Measurements from ENCODE around the gene LETM1. TPM values are rescaled to one million over a fixed set of nuclear protein-coding genes. Genes with fewer than 3 reads are reported as not detected.

The LETM1 gene
- total and polyA plus RNA-seq, 2 of the 13 experiments (the other 11 are each of a cell fraction or from before 2014, with no cell fraction given), result 9.7 to 41.6 TPM

DNA sequence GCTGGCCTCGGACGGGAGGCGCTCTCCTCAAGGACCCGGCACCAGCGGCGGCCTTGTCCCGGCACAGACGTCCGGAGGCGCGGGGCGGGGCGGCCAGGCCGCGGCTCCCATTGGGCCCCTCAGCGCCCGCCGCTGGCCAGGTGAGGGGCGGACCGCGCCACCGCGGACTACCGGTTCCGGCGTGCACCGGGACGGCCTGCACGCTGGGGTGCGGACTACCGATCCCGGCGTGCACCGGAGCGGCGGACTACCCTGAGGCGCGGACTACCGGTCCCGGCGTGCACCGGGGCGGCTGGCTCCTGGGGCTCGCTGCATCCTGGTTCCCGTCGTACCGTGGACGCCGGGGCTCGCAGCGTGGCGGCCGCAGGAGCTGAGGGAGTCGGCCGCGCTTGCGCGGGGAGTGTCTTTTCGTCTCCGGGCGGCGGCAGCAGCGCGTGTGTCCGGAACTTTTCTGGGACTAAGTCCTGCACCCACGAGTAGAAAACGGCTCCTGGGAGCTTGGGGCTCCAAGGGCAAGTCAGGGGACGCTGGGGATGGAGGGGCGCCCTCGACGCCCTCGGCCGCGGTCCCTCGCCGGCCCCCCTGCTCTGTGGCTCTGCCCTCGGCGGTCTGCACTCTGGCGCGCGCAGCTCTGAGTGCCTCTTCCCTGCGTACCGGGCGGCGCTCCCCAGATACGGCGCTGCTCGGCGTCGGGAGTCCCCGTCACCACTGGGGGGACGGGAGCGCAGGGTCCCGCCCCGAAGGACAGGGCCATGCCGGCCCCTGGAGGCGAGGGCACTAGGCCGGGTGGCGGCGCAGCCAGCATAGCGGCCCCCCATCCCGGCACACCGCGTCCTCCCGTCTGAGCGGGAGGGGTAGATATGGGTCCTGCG lies at the start of gene LETM1 (continued):
- TF ChIP-seq TP53 (CRISPR knock-in tag; conservative IDR thresholded peaks at IDR 0.05) (peak; percentile 85; the same call in 1 of the 2 replicates), RBM22 (optimal IDR thresholded peaks at IDR 0.05; ENCODE audit: low read length) (no peak), ZNF530 (CRISPR knock-in tag; IDR thresholded peaks at IDR 0.05; ENCODE audit: low read depth) (no peak), GATAD1 (CRISPR knock-in tag; IDR thresholded peaks at IDR 0.05) (peak; percentile 87), ZGPAT (CRISPR knock-in tag; IDR thresholded peaks at IDR 0.05) (peak; percentile 92), ZNF430 (CRISPR knock-in tag; IDR thresholded peaks at IDR 0.05) (peak; percentile 39; the same call in 1 of the 2 replicates), ZNF790 (CRISPR knock-in tag; IDR thresholded peaks at IDR 0.05; ENCODE audit: borderline replicate concordance) (no peak; the same call in 1 of the 2 replicates), ZNF839 (CRISPR knock-in tag; IDR thresholded peaks at IDR 0.05; ENCODE audit: borderline replicate concordance) (no peak), CREM (IDR thresholded peaks at IDR 0.05) (peak; percentile 64), CREM (CRISPR knock-in tag; IDR thresholded peaks at IDR 0.05) (no peak), PHF5A (CRISPR knock-in tag; IDR thresholded peaks at IDR 0.05; ENCODE audit: low read depth, unreplicated experiment) (peak; percentile 30)
- TF ChIP-seq, protein P1, sequence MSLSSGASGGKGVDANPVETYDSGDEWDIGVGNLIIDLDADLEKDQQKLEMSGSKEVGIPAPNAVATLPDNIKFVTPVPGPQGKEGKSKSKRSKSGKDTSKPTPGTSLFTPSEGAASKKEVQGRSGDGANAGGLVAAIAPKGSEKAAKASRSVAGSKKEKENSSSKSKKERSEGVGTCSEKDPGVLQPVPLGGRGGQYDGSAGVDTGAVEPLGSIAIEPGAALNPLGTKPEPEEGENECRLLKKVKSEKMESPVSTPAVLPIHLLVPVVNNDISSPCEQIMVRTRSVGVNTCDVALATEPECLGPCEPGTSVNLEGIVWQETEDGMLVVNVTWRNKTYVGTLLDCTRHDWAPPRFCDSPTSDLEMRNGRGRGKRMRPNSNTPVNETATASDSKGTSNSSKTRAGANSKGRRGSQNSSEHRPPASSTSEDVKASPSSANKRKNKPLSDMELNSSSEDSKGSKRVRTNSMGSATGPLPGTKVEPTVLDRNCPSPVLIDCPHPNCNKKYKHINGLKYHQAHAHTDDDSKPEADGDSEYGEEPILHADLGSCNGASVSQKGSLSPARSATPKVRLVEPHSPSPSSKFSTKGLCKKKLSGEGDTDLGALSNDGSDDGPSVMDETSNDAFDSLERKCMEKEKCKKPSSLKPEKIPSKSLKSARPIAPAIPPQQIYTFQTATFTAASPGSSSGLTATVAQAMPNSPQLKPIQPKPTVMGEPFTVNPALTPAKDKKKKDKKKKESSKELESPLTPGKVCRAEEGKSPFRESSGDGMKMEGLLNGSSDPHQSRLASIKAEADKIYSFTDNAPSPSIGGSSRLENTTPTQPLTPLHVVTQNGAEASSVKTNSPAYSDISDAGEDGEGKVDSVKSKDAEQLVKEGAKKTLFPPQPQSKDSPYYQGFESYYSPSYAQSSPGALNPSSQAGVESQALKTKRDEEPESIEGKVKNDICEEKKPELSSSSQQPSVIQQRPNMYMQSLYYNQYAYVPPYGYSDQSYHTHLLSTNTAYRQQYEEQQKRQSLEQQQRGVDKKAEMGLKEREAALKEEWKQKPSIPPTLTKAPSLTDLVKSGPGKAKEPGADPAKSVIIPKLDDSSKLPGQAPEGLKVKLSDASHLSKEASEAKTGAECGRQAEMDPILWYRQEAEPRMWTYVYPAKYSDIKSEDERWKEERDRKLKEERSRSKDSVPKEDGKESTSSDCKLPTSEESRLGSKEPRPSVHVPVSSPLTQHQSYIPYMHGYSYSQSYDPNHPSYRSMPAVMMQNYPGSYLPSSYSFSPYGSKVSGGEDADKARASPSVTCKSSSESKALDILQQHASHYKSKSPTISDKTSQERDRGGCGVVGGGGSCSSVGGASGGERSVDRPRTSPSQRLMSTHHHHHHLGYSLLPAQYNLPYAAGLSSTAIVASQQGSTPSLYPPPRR (CRISPR knock-in tag; IDR thresholded peaks at IDR 0.05; ENCODE audit: borderline replicate concordance), result 0 out of 2 replicates have a peak, but pooled peaks have one; percentile 11
- TF ChIP-seq, protein P2, sequence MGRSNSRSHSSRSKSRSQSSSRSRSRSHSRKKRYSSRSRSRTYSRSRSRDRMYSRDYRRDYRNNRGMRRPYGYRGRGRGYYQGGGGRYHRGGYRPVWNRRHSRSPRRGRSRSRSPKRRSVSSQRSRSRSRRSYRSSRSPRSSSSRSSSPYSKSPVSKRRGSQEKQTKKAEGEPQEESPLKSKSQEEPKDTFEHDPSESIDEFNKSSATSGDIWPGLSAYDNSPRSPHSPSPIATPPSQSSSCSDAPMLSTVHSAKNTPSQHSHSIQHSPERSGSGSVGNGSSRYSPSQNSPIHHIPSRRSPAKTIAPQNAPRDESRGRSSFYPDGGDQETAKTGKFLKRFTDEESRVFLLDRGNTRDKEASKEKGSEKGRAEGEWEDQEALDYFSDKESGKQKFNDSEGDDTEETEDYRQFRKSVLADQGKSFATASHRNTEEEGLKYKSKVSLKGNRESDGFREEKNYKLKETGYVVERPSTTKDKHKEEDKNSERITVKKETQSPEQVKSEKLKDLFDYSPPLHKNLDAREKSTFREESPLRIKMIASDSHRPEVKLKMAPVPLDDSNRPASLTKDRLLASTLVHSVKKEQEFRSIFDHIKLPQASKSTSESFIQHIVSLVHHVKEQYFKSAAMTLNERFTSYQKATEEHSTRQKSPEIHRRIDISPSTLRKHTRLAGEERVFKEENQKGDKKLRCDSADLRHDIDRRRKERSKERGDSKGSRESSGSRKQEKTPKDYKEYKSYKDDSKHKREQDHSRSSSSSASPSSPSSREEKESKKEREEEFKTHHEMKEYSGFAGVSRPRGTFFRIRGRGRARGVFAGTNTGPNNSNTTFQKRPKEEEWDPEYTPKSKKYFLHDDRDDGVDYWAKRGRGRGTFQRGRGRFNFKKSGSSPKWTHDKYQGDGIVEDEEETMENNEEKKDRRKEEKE (IDR thresholded peaks at IDR 0.05), result no peak
- TF ChIP-seq, protein P3, sequence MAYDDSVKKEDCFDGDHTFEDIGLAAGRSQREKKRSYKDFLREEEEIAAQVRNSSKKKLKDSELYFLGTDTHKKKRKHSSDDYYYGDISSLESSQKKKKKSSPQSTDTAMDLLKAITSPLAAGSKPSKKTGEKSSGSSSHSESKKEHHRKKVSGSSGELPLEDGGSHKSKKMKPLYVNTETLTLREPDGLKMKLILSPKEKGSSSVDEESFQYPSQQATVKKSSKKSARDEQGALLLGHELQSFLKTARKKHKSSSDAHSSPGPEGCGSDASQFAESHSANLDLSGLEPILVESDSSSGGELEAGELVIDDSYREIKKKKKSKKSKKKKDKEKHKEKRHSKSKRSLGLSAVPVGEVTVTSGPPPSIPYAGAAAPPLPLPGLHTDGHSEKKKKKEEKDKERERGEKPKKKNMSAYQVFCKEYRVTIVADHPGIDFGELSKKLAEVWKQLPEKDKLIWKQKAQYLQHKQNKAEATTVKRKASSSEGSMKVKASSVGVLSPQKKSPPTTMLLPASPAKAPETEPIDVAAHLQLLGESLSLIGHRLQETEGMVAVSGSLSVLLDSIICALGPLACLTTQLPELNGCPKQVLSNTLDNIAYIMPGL (CRISPR knock-in tag; IDR thresholded peaks at IDR 0.05; ENCODE audit: borderline replicate concordance in 1 of 2, low read depth in 1 of 2), result peak; percentile 80 to 81
